MG63 (cell line): ENCODE measurements around the gene IQGAP1. TPM values are rescaled to one million over a fixed set of nuclear protein-coding genes. Genes with fewer than 3 reads are reported as not detected.
"Not testable (repeated sequence)": the region's sequence is repeated elsewhere in the genome, so short reads cannot be mapped to it uniquely, and the experiment has no call there.

Source experiments
- DNase-seq: peaks from one replicate; pipeline ENCODE4 v3.0.0-alpha.2; 2020
- H3K27me3 ChIP-seq: fragments of 250-450 bp; sonication (Bioruptor Pico); 2 replicates; pipeline ENCODE4 v1.5.1; 2020; ENCODE audit warnings: mild to moderate bottlenecking, moderate library complexity
- H3K36me3 ChIP-seq: fragments of 250-450 bp; sonication (Bioruptor Pico); 2 replicates; pipeline ENCODE4 v1.5.1; 2020; ENCODE audit warnings: mild to moderate bottlenecking, moderate library complexity
- H3K4me3 ChIP-seq: fragments of 250-450 bp; sonication (Bioruptor Pico); 2 replicates; pipeline ENCODE4 v1.5.1; 2020; ENCODE audit warnings: mild to moderate bottlenecking, moderate library complexity
- H3K9me3 ChIP-seq: fragments of 250-450 bp; sonication (Bioruptor Pico); 2 replicates; pipeline ENCODE4 v1.5.1; 2020; ENCODE audit warnings: mild to moderate bottlenecking, moderate library complexity
- total RNA-seq: library from RNA; depleted of rRNA; stranded (reverse); fragments of >200 nt; shearing (Covaris generic); gene quantifications from 2 replicates; pipeline ENCODE4 v1.2.3, GENCODE V29; 2014; ENCODE audit warnings: low replicate concordance

Gene IQGAP1
- total RNA-seq, 1 experiment from 2014 or later = 81.8 TPM

- Histone ChIP-seq H3K4me3 (no peak overlapping the region), H3K36me3 (peaks cover 55% of the 10 kb centered on the region), H3K9me3 (no peaks in the 10 kb centered on the region), H3K27me3 (no peaks in the 10 kb centered on the region)
- DNase-seq = no peak
Measured at GRCh38 chr15:90478846-90479481, 90.9 kb downstream of the IQGAP1 start.

- Histone ChIP-seq H3K36me3 (peaks cover 57% of the 10 kb centered on the region), H3K9me3 (no peaks in the 10 kb centered on the region), H3K4me3 (no peak overlapping the region), H3K27me3 (no peaks in the 10 kb centered on the region)
- DNase-seq = no peak
Measured at GRCh38 chr15:90479656-90480055, 91.6 kb downstream of the IQGAP1 start.

GRCh38 chr15:90481023-90481422 is 93.0 kb downstream of the IQGAP1 start:
- H3K4me3 ChIP-seq = no peak overlapping the region
- H3K27me3 ChIP-seq = no peaks in the 10 kb centered on the region
- no peak for DNase-seq
- peaks cover 64% of the 10 kb centered on the region for H3K36me3 ChIP-seq
- no peaks in the 10 kb centered on the region for H3K9me3 ChIP-seq

- Histone ChIP-seq H3K9me3 (no peaks in the 10 kb centered on the region), H3K27me3 (no peaks in the 10 kb centered on the region), H3K36me3 (peaks cover 63% of the 10 kb centered on the region), H3K4me3 (no peak overlapping the region)
- peak; percentile 6 for DNase-seq
Measured at GRCh38 chr15:90482124-90483011, 94.3 kb downstream of the IQGAP1 start.

- Histone ChIP-seq H3K36me3 (peaks cover 63% of the 10 kb centered on the region), H3K4me3 (no peak overlapping the region), H3K9me3 (no peaks in the 10 kb centered on the region), H3K27me3 (no peaks in the 10 kb centered on the region)
- DNase-seq = no peak
Measured at GRCh38 chr15:90483012-90483307, 94.9 kb downstream of the IQGAP1 start.

GRCh38 chr15:90483637-90484036 is 95.6 kb downstream of the IQGAP1 start:
- no peaks in the 10 kb centered on the region for H3K27me3 ChIP-seq
- peaks cover 60% of the 10 kb centered on the region for H3K36me3 ChIP-seq
- DNase-seq = no peak
- H3K4me3 ChIP-seq = no peak overlapping the region
- H3K9me3 ChIP-seq = no peaks in the 10 kb centered on the region

GRCh38 chr15:90487186-90487585 is 99.1 kb downstream of the IQGAP1 start:
- H3K4me3 ChIP-seq = no peak overlapping the region
- H3K9me3 ChIP-seq = no peaks in the 10 kb centered on the region
- peaks cover 80% of the 10 kb centered on the region for H3K36me3 ChIP-seq
- H3K27me3 ChIP-seq = no peaks in the 10 kb centered on the region
- DNase-seq = no peak

GRCh38 chr15:90489514-90489913 is 101.5 kb downstream of the IQGAP1 start:
- Histone ChIP-seq H3K36me3 (peaks cover 78% of the 10 kb centered on the region), H3K27me3 (no peaks in the 10 kb centered on the region), H3K9me3 (no peaks in the 10 kb centered on the region), H3K4me3 (no peak overlapping the region)
- no peak for DNase-seq

GRCh38 chr15:90489944-90490343 is 101.9 kb downstream of the IQGAP1 start:
- Histone ChIP-seq H3K27me3 (no peaks in the 10 kb centered on the region), H3K4me3 (no peak overlapping the region), H3K36me3 (peaks cover 78% of the 10 kb centered on the region), H3K9me3 (no peaks in the 10 kb centered on the region)
- DNase-seq = no peak

GRCh38 chr15:90493647-90494046 is 105.6 kb downstream of the IQGAP1 start:
- H3K27me3 ChIP-seq = no peaks in the 10 kb centered on the region
- H3K9me3 ChIP-seq = no peaks in the 10 kb centered on the region
- peaks cover 64% of the 10 kb centered on the region for H3K36me3 ChIP-seq
- no peak overlapping the region for H3K4me3 ChIP-seq
- no peak for DNase-seq

GRCh38 chr15:90495067-90495466 is 107.0 kb downstream of the IQGAP1 start:
- no peaks in the 10 kb centered on the region for H3K9me3 ChIP-seq
- no peak for DNase-seq
- peaks cover 67% of the 10 kb centered on the region for H3K36me3 ChIP-seq
- no peaks in the 10 kb centered on the region for H3K27me3 ChIP-seq
- no peak overlapping the region for H3K4me3 ChIP-seq

GRCh38 chr15:90496791-90497190 is 108.7 kb downstream of the IQGAP1 start:
- H3K27me3 ChIP-seq = no peaks in the 10 kb centered on the region
- no peak for DNase-seq
- H3K36me3 ChIP-seq = peaks cover 65% of the 10 kb centered on the region
- no peak overlapping the region for H3K4me3 ChIP-seq
- H3K9me3 ChIP-seq = no peaks in the 10 kb centered on the region

- no peak for DNase-seq
- Histone ChIP-seq H3K27me3 (no peaks in the 10 kb centered on the region), H3K36me3 (peaks cover 69% of the 10 kb centered on the region), H3K4me3 (no peak overlapping the region), H3K9me3 (no peaks in the 10 kb centered on the region)
Measured at GRCh38 chr15:90497376-90497775, 109.3 kb downstream of the IQGAP1 start.

GRCh38 chr15:90497912-90498311 is 109.9 kb downstream of the IQGAP1 start:
- Histone ChIP-seq H3K4me3 (no peak overlapping the region), H3K27me3 (no peaks in the 10 kb centered on the region), H3K36me3 (peaks cover 67% of the 10 kb centered on the region), H3K9me3 (no peaks in the 10 kb centered on the region)
- DNase-seq = no peak

- no peak for DNase-seq
- peaks cover 46% of the 10 kb centered on the region for H3K36me3 ChIP-seq
Measured at GRCh38 chr15:90500171-90500570, 112.1 kb downstream of the IQGAP1 start.

GRCh38 chr15:90501898-90502297 is 113.9 kb downstream of the IQGAP1 start:
- Histone ChIP-seq H3K4me3 (no peak overlapping the region), H3K9me3 (no peaks in the 10 kb centered on the region), H3K36me3 (peaks cover 42% of the 10 kb centered on the region), H3K27me3 (no peaks in the 10 kb centered on the region)
- DNase-seq = no peak

More at GRCh38 chr15:90500171-90500570, 112.1 kb downstream of the IQGAP1 start:
- H3K9me3 ChIP-seq = no peaks in the 10 kb centered on the region
- no peak overlapping the region for H3K4me3 ChIP-seq
- no peaks in the 10 kb centered on the region for H3K27me3 ChIP-seq

- not testable (repeated sequence) for H3K36me3 ChIP-seq, H3K9me3 ChIP-seq, H3K27me3 ChIP-seq, H3K4me3 ChIP-seq, DNase-seq
Measured at GRCh38 chr15:90510781-90511180, 122.7 kb downstream of the IQGAP1 start.

GRCh38 chr15:90511211-90511618 is 123.2 kb downstream of the IQGAP1 start:
- not testable (repeated sequence) for H3K9me3 ChIP-seq, H3K36me3 ChIP-seq, DNase-seq, H3K27me3 ChIP-seq, H3K4me3 ChIP-seq
